Measurements from ENCODE around the gene TMC4. TPM values are rescaled to one million over a fixed set of nuclear protein-coding genes. Genes with fewer than 3 reads are reported as not detected.
"Not testable (repeated sequence)": the region's sequence is repeated elsewhere in the genome, so short reads cannot be mapped to it uniquely, and the experiment has no call there.

Gene TMC4
- total RNA-seq, 4 donors from 2014 or later = 0.16 to 3.1 (median 0.31) TPM; not detected in 1

DNA sequence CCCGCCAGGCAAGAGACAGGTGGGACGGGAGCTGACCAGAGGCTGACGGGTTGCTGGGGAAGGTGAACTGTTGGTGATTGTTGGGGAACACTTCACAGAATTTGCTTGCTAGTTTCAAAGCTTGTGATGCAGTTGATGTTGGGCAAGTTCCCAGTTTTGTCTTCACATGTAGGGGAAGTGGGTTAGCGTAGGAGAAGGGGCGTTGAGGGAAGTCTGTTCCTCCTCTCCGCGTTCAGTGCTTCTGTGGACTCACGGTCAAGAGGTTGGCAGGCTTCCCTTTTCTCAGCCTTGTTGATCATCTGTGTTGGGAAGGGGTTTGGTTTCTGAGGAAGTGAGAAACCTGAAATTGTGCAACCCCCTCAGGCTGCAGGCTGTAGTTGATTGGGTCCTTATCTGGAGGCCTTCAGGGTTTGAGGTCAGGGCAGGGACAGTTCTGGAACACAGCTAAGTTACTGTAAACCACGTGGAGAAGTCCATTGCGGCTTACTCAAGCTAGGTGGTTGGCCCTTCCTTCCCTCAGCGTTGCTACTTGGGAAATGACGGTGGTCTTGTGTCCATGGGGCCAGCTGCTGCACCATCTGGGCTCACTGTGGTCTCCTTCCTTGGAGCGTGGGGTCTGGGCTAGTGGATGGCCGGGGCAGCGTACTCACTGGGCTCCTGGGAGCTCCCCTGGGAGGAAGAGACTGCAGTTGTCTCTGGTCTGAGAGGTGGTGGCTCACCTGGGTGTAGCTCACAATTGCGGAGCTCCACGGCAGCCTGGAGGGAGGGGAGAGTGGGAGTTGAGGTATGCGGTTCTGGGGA lies 35.2 kb upstream of the TMC4 start:
- WGBS, 2 donors (ENCODE audit: low coverage in 1 of 2) = 81 to 87% methylated on average over 5 to 7 of the region's 18 CpGs
- no peak overlapping the region for H3K4me3 ChIP-seq
- H3K36me3 ChIP-seq = peaks cover 0 to 53% of the 10 kb centered on the region in 2 donors
- H3K9me3 ChIP-seq = no peaks in the 10 kb centered on the region
- H3K4me1 ChIP-seq = peaks cover 0 to 77% (median 32%) of the 10 kb centered on the region in 3 donors
- peak overlapping the region in 3 of 4 donors; percentile 68 to 90 (median 82) for H3K27ac ChIP-seq
- no peaks in the 10 kb centered on the region for H3K27me3 ChIP-seq
- no peak for TF ChIP-seq EP300 (IDR thresholded peaks at IDR 0.05)
- peak; percentile 43 for TF ChIP-seq POLR2AphosphoS5 (IDR thresholded peaks at IDR 0.05)
- peak in 1 of 2 donors; percentile 18 for TF ChIP-seq POLR2A (IDR thresholded peaks at IDR 0.05)
- ATAC-seq = peak; percentile 71

DNA sequence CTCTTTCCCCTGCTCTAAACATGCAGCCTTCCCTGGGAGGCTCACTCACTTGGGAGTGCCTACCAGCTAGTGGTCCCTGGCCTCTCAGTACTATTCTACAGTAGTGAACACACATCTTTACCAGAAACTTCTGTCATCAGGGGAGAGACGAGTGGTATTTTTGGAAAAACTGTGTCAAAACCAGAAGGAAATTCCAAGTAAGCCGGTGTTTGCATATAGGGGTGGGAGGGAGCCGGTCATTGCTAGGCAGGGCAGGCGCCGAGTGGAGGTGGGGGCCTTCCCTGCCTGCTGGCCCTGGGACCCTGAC lies 34.7 kb upstream of the TMC4 start:
- ATAC-seq = no peak
- H3K9me3 ChIP-seq = no peaks in the 10 kb centered on the region
- no peaks in the 10 kb centered on the region for H3K27me3 ChIP-seq
- H3K4me1 ChIP-seq = peaks cover 0 to 82% (median 36%) of the 10 kb centered on the region in 3 donors
- H3K27ac ChIP-seq = peak overlapping the region in 3 of 4 donors; percentile 29 to 60 (median 50)
- 60% methylated on average over 5 of the region's 5 CpGs; no CpG with 5 or more reads in 1 of the 2 donors for WGBS, 2 donors (ENCODE audit: low coverage in 1 of 2)
- TF ChIP-seq POLR2A (IDR thresholded peaks at IDR 0.05) = no peak
- TF ChIP-seq EP300 (IDR thresholded peaks at IDR 0.05) = no peak
- no peak for TF ChIP-seq POLR2AphosphoS5 (IDR thresholded peaks at IDR 0.05)
- TF ChIP-seq, protein P1, sequence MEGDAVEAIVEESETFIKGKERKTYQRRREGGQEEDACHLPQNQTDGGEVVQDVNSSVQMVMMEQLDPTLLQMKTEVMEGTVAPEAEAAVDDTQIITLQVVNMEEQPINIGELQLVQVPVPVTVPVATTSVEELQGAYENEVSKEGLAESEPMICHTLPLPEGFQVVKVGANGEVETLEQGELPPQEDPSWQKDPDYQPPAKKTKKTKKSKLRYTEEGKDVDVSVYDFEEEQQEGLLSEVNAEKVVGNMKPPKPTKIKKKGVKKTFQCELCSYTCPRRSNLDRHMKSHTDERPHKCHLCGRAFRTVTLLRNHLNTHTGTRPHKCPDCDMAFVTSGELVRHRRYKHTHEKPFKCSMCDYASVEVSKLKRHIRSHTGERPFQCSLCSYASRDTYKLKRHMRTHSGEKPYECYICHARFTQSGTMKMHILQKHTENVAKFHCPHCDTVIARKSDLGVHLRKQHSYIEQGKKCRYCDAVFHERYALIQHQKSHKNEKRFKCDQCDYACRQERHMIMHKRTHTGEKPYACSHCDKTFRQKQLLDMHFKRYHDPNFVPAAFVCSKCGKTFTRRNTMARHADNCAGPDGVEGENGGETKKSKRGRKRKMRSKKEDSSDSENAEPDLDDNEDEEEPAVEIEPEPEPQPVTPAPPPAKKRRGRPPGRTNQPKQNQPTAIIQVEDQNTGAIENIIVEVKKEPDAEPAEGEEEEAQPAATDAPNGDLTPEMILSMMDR (IDR thresholded peaks at IDR 0.05) = no peak
- H3K4me3 ChIP-seq = no peak overlapping the region
- H3K36me3 ChIP-seq = peaks cover 0 to 58% of the 10 kb centered on the region in 2 donors

DNA sequence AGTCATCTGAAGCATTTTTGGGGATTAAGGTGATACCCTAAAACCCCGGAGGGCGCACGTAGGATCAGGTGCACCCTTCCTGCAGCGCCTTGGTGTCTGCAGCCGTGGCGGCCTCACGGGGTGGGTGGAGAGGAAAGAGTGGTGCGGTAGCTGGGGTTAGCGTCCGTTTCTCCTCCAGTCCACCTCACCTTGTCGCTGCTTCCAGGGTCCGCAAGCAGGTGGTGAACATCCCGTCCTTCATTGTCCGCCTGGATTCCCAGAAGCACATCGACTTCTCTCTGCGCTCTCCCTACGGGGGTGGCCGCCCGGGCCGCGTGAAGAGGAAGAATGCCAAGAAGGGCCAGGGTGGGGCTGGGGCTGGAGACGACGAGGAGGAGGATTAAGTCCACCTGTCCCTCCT lies 34.2 kb upstream of the TMC4 start:
- 69% methylated on average over 19 of the region's 23 CpGs; no CpG with 5 or more reads in 1 of the 2 donors for WGBS, 2 donors (ENCODE audit: low coverage in 1 of 2)
- peak overlapping the region in 3 of 4 donors; percentile 29 to 60 (median 50) for H3K27ac ChIP-seq
- not testable (repeated sequence) for H3K4me3 ChIP-seq, H3K9me3 ChIP-seq, ATAC-seq, H3K27me3 ChIP-seq
- peaks cover 0 to 87% (median 39%) of the 10 kb centered on the region in 3 donors for H3K4me1 ChIP-seq
- H3K36me3 ChIP-seq = peaks cover 0 to 63% of the 10 kb centered on the region in 2 donors

DNA sequence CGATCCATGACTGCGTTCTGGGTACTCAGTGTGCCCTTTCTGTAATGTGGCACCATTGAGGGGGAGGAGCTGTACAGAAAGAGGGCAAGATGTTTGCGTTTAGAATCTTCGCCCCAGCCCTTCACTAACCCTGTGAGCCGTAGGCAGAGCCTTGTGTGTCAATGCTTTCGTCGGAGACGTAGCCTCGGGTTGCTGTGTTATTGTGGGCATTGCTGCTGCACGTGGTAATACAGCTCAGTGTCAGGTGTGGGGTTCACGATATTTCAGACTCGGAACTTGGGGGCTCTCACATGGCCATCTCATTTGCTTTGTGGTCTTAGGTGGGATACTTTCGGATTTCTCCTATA lies 33.8 kb upstream of the TMC4 start:
- no peaks in the 10 kb centered on the region for H3K9me3 ChIP-seq
- no peak for ATAC-seq
- H3K36me3 ChIP-seq = peaks cover 0 to 67% of the 10 kb centered on the region in 2 donors
- 73% methylated on average over 7 of the region's 13 CpGs; no CpG with 5 or more reads in 1 of the 2 donors for WGBS, 2 donors (ENCODE audit: low coverage in 1 of 2)
- H3K4me3 ChIP-seq = no peak overlapping the region
- TF ChIP-seq POLR2A (IDR thresholded peaks at IDR 0.05) (no peak), EP300 (IDR thresholded peaks at IDR 0.05) (no peak), POLR2AphosphoS5 (IDR thresholded peaks at IDR 0.05) (no peak)
- TF ChIP-seq, protein P1 (IDR thresholded peaks at IDR 0.05) = no peak
- peak overlapping the region in 3 of 4 donors; percentile 29 to 60 (median 50) for H3K27ac ChIP-seq
- H3K27me3 ChIP-seq = no peaks in the 10 kb centered on the region
- peaks cover 0 to 91% (median 42%) of the 10 kb centered on the region in 3 donors for H3K4me1 ChIP-seq

DNA sequence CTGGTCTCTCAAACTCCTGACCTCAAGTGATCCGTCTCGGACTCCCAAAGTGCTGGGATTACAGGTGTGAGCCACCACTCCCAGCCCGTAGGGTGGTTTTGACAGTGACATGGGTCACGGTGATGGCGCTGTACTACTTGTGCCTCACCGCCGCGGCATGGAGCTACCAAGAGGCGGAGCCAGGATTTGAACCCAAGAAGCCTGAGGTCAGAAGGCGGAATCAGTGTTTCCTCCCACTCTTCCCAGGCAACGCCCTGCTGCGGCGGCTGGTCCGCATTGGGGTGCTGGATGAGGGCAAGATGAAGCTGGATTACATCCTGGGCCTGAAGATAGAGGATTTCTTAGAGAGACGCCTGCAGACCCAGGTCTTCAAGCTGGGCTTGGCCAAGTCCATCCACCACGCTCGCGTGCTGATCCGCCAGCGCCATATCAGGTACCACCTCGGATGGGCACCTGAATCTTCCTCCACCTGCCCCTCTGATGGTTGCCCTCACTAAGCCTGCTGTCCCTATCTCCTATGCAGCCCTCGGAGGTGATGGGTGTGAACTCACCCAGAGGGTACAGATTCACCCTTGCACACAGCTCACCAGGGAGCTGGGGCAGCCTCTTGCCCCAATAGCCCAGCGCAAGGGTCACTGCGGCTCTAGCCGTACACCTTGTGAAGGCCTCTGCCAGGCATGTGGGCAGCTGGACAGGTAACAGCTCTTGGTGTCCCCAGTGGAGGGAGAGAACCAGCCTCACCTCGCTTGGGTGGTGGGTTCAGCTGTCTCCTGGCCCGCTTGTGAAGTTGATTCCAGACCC lies 33.3 kb upstream of the TMC4 start:
- no peak for ATAC-seq
- Histone ChIP-seq H3K36me3 (peaks cover 0 to 72% of the 10 kb centered on the region in 2 donors), H3K4me1 (peaks cover 0 to 96% (median 45%) of the 10 kb centered on the region in 3 donors), H3K27ac (peak overlapping the region in 1 of 4 donors; percentile 33), H3K9me3 (no peaks in the 10 kb centered on the region), H3K4me3 (no peak overlapping the region), H3K27me3 (no peaks in the 10 kb centered on the region)
- 100% methylated on average over 1 of the region's 27 CpGs; no CpG with 5 or more reads in 1 of the 2 donors for whole genome bisulfite sequencing, 2 donors (ENCODE audit: low coverage in 1 of 2)
- TF ChIP-seq EP300 (IDR thresholded peaks at IDR 0.05) = no peak
- TF ChIP-seq, protein P1 (IDR thresholded peaks at IDR 0.05) = no peak
- TF ChIP-seq POLR2AphosphoS5 (IDR thresholded peaks at IDR 0.05) = no peak
- no peak for TF ChIP-seq POLR2A (IDR thresholded peaks at IDR 0.05)

Measured in gastroesophageal sphincter (tissue), 4 donors.